C1 segment of cervical spinal cord (tissue), 14 donors: Measurements from ENCODE around the gene USP49.
"Not testable (repeated sequence)": the region's sequence is repeated elsewhere in the genome, so short reads cannot be mapped to it uniquely, and the experiment has no call there.

Experiments used
- DNase-seq, 14 donors: peaks; one replicate each; lab custom pipeline; 2025; lab: John Stamatoyannopoulos, UW

Gene USP49

DNA sequence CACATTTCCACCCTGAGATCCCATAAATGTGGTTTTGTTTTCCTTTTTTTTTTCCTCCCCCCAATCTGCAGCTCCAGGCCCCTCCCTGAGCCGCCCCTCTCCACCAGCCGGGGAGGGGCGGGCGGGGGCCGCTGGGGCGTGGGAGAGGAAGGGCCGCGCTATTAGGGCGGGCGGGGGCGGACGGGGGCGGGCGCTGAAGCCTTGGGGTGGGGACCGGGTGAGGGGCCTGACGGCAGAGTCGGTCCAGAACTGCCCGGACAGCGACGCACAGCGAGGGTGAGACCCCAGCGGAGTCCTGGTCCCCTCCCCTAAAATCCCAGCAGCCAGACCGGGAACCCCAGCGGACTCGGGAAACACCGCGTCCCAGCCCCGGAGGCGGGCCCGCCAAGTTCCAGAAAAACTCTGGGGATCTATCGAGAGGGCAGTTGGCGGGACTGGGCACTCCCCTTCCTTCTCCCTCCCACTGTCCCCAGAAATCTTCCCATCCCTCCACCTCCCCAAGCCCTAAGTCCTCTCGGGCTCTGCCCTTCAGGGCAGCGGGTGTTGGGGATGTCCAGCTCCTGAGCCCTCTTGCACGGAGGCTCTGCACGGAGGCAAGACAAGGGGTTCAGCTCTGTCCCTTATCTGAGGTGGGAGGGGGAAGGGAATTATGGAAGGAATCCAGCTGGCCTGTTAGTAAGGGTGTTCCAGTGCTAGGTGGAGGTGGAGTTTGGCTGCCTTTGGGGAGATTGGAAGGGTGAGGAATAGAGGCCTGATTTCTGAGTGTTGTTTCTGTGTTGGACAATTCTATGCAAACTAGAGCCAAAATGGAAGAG, 114.4 kb downstream of the USP49 start, which contains the start of gene PRICKLE4:
PRICKLE4 (plus strand) TSS at position 232 of the 815 bp plus-strand sequence. CDS start 2,692 bp downstream, outside the sequence.
- peak in 5 of 14 donors; percentile 15 to 40 (median 33) for DNase-seq

DNA sequence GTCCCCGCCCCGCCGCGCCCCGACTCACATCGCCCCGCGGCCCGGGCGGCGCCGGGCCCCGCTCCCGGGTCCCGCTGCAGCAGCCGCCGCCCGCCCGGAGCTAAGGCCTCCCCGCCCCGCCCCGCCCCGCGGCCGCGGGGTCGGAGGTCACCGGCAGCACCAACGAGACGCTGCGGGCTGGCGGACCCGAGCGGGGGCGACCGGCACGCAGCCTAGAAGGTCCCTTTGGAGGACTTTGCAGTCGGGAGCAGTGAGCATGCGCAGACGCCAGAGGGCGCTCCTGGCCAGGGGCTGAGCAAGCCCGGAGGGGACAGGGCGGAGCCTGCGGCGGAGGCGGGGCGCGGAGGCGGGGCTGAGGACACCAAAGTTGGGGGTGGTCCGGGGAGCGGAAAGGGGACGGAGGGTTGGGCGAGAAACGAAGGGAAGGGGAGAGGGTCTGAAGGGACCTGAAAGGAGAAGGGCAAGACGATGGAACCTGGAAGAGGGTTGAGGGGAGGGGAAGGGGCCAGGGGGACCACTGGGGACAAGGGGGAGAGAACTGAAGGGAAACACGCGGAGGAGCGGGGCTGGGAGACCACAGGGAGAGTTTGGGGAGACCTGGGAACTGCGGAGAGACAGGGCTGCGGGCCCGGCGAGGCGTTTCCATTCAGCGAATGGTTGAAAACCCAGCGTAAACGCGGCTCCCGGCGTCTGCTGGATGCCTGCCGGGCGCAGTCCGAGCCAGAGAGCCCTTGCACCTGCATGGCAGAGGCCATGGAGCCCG, 115.2 kb downstream of the USP49 start, which contains the start of gene FRS3:
FRS3 (minus strand) TSS at position 113 of the 763 bp plus-strand sequence. CDS start 2,913 bp downstream, outside the sequence.
- peak; percentile 59 to 98 (median 96) for DNase-seq

DNA sequence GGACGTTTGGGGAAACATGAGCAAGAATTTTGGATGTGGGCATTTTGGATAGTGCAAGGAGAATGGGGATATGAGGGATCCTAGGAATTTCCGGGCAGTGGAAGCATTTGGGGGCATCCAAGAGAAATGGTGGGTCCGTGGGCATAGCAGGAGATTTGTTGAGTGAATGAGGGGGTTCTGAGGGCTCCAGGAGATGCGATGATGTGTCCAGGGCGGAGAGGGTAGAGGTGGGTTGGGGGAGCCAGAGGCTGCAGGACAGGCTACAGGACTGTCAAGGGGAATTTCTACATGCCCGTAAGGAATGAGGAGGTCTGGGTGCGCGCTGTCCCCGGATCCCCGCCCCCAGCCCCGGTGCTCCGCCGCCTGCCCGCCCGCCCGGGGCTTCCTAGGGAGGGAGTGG, 115.8 kb downstream of the USP49 start:
- no peak for DNase-seq

DNA sequence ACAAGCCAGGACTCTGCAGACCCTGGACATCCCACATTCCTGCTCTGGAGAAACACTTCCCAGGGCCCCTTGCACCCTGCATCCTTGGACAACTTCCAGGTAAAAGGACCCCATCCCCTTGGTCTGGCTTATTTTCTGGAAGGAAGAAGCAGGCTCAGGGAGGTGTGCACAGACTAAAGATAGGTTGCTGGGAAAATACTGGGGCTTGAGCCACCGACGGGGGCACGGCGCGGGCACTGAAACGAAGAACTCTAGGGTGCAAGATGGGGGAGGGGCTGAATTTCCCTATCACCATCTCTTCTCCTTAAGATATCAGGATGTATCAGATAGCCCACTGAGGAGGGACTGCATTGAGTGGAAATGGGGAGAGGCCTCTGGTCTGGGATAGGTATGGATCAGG, 116.3 kb downstream of the USP49 start:
- DNase-seq: no peak

DNA sequence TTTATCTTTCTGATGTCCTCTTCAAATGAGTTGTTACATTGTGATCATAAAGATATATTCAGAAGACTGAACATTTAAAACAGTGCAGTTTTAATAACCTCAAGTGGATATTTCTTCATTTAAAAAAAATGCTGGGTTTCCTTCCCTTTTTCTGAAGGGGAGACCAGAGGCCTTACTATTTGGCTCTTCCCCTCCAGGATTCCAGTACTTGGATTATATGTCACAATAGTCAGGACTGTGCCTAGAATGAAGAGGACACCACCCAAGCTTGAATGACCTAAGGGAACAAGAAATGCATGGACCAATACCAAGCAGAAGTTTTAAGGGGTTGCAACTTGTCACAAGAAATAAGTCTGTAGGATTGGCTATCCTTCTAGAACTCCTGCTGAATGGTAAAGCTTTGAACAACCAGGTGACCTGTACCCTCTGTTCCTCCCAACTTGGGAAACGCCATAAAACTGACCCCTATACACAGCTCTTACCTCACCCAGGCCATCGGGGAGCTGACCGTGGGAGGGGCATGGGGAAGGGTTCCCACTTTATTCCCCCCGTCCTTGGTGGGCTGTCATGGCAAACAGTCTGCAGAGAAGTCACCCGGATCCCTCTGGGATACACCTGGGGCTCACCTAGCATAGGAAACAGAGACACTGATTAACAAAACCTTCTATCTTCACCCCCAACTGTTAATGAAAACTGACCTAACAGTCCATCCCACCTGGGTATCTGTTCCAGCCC, 117.5 kb downstream of the USP49 start:
- DNase-seq: no peak

DNA sequence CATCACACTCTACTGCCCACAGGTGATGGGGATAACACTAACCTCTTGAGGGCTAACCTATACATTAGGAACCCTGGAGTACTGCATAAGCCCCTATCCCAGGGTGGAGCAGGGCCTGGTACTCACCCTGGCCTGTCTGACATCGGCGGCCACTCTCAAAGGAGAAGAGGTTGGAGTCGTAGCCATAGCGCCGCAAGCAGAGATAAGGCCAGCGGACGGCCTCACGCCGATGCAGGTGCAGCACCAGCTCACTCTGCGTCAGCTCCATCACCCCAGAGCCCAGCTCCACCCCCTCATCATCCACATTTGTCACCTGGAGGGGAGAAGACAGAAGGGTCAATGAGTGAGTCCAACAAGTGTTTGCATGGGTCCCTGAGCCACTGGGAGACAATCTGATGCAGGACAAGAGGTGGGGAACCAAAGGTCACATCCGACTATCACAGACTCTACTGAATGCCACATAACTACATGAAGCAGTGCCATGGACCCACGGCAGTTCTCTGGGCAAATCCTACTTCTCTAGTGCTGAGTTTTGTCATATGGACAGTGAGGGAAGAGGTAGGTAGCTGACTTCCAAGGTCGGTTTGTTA, 119.8 kb downstream of the USP49 start:
- DNase-seq: no peak

DNA sequence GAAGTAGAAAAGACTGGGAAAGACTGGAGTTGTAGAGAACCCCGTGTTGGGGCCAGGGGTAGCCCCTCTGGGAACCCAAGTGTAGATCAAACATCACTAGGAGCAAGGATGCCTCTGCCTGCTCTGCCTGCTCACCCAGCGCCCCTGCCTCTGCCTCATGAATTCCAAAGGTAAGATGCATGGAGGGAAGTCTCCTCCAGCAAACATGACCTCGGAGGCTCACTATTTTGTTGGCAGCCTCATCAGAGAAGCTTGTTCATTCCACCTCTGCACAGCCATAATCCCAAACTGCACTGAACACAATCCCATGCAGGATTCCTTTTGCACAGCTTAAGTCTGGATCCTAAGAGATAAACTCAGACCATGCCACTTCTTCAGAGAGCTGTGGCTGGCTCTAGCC, 120.3 kb downstream of the USP49 start:
- DNase-seq: no peak

DNA sequence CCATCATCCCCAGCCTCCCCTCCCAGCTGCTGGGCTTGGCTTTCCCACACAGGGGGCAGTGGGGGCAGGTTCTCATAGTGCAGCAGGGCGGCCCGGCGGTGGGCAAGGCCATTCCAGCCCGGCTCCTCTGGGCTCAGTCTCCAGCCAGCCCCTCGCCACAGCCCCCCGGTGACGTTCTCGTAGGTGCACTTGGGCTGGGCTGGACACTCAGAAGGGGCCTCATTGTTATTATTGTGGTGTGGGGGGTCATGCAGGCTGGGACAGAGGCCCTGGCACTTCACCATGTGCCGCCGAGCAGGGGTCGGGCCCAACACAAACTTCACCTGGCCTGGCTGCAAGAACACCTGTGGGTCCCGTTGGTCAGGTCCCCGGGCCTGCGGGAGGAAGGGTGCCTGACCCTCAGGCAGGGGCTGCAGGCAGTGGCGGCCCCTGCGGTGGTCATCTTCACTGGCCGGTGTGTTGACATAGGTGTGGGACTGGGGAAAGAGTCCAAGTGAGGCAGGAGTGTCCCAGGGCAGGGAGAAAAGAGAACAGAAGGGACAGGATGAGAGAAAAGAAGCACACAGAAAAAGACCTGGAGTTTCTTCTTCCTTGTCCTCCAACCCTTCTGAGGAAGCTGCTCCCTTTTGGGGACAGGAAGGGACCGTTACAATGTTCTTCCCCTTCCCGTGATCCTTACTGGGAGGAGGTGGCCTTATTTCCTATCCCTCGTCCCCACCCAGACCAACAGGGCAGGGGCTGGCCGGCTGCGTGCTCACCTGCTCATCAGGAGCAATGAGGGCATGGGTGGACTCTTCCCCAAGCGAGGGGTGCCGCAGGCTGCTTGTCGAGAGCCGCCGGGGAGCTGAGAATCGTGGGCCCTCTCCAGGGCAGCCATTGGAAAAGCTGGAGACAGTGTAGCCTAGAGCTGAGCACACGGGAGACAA, 123.9 kb downstream of the USP49 start:
- no peak for DNase-seq

DNA sequence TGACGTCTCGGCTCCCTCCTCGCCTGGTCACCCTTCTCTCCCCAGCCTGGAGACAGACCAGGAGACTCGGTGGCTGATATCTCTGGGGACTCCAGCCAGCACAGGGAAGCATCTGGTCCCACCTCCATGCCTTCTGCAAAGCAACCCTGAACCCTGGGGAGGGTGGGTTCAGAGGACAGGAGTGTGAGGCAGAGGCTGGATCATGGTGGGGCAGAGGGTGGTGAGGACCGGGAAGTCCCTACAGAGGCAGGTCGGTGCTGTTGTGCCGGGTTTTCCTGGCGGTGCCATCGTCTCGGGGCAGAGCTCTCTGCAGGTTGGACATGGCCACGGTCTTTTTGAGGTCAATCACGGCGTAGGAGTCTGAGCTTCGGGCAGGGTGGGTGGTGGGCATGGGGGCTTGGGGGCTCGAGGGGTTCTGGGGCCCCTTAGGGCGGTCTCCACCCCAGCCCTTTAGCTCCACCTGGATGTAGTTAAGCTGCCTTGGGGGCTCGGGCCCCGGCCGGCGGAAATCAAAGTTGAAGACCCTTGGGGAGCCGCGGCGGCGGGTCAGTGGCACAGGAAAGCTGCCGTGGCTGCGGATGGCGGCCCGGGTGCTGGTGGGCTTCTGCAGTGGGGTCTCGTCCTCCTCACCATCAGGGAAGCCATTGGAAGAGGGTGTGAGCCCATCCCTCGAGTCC, 124.7 kb downstream of the USP49 start:
- no peak for DNase-seq

DNA sequence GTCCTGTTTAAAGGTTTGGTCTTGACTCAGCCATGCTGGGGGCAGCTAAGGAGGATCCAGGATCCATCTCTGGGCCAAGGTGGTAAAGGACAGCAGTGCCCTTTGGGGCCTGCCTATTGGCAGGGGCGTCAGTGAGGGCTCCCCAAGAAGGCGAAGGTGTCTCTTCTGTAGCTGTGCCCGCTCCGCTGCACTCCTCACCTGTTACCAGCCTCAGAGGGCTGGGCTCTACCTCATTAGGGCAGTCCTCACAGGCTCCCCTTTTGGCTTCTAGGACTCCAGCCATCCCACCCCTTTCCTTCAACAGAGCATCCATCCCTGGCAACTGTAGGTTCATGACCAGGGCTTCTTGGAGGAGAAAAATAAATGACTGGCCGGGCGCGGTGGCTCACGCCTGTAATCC, 125.8 kb downstream of the USP49 start:
- DNase-seq: no peak

DNA sequence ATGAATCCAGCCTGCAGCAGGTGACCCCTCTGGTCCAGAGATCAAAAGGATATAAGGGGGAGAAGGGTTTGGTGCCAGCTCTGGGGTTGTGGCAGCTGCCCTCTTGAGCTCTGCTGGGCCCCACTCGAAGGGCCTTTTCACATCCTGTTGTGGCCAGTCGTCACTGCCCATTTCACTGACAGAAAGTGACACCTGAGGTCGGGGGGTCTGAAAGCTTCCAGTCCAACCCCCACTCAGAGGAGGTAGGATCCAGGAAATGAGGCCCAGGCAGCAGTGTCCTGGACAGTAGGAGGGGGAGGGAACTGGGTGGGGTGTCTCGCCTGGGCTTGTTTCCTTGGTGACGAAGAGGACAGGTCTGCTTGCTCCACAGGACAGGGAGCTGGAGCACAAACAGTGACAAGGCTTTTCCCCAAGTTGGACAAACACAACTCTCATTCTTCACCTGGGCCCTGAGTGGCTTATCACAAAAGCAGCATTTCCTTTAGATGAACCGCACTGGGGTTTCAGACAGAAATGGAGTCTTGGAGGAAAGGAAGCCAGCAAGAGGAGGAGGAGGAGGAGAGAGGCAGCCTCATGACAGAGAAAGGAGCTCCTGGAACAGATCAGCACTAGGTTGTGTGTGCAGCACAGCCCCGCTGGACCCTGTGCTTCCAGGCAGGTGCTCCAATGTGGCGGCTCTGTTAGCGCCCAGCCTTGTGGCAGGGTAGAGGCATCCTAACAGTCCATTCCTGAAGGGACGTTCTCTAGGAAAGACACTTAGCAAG, 126.4 kb downstream of the USP49 start:
- no peak for DNase-seq

DNA sequence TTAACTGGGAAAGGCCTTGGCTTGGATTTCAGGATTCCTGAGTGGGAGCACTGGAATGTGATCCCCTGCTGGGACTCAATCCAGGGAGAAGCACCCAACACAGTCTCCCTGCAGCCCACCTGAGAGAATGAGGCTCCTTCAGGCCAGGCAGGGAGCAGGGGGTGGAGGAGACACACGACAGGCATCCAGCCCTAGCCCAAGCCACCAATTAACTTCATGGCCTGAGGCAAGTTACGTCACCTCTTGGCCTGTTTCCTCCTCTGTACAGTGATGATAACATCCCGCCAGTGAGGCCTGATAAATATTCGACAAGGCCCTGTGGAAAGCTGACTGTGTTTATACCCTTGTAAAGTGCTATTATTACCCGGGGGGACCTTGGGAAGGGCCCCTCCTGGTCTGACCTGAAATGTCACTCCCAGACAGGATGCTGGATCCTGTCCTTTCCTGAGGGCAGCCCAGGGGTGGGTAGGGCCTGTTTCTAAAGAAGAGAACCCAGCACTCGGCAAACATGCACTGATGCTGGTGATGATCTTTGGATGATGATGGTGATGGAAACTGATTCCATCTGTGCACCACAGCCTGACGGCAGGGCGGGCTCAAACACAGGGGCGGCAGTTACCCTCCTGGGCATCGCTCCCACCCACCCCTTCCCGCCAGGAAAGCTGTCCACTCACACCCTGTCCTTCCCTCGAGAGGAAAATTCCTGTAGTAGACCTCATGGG, 127.9 kb downstream of the USP49 start:
- DNase-seq: no peak

DNA sequence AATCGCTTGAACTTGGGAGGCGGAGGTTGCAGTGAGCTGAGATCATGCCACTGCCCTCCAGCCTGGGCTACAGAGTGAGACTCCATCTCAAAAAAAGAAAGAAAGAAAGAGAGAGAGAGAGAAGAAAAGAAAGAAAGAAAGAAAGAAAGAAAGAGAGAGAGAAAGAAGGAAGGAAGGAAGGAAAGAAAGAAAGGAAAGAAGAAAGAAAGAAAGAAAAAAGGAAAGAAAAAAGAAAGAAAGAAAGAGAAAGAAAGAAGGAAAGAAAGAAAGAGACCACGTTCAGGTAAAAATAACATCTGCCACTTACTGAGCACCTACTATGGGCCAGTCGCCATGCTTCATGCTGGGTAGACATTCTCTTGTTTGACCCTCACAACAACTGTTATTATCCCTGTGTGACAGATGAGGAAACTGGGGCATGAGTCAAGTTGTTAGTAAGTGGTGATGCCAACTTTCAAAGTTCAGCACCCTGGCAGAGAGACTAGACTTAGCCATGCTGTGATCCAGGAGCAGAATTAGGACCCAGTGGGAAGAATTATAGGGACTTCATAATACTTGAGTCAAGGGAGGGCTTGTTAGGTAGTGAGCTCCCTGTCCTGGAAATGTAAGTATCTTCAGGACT, 129.0 kb downstream of the USP49 start:
- DNase-seq: not testable (repeated sequence)

DNA sequence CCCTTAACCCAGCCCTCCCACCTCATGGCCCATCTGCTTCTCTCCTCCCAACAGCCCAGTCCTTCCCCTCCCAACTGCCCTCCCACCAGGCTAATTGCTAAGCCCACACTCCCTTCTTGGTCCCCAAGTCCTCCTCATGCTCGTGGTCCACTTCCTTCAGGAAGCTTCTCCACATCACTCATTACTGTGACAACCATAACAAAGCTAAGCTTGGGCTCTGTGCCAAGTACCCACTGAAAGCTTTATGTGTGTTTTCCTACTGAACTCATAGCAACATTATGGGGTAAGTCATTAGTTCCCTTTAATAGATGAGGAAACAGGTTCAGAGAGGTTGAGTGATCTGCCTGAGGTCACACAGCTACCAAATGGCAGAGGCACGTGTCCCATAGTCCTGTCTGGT, 131.7 kb downstream of the USP49 start:
- DNase-seq: no peak

DNA sequence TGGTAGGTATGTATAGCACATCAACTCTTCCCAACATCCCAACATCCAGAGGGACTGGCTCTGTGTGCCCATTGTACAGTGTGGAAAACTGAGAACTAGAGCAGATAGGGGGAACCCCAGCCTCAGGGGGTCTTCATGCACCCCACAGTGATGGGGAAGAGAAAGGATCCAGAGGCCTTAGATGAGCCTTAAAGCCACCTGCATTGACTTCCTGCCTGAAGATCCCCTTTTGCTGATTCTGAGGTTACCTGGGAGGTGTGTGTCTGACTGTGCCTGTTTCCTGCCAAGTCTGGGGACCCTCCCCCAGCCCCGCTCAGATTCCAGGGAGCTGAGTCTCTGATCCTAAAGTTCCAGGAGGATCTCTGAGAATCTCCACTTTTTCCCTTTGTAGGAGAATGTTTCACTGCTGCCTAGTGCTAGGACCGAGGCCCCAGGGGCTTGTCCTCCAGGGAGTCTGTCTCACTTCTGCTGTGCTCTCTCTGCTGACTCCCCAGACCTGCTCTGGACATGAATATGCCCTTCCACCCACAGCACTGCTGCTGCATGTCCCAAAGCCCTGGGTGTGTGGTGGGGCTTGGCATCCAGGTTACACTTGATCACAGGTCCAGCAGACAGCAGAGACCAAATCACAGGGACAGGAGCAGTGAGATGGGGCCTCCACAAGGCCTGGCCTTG, 135.1 kb downstream of the USP49 start:
- no peak for DNase-seq

DNA sequence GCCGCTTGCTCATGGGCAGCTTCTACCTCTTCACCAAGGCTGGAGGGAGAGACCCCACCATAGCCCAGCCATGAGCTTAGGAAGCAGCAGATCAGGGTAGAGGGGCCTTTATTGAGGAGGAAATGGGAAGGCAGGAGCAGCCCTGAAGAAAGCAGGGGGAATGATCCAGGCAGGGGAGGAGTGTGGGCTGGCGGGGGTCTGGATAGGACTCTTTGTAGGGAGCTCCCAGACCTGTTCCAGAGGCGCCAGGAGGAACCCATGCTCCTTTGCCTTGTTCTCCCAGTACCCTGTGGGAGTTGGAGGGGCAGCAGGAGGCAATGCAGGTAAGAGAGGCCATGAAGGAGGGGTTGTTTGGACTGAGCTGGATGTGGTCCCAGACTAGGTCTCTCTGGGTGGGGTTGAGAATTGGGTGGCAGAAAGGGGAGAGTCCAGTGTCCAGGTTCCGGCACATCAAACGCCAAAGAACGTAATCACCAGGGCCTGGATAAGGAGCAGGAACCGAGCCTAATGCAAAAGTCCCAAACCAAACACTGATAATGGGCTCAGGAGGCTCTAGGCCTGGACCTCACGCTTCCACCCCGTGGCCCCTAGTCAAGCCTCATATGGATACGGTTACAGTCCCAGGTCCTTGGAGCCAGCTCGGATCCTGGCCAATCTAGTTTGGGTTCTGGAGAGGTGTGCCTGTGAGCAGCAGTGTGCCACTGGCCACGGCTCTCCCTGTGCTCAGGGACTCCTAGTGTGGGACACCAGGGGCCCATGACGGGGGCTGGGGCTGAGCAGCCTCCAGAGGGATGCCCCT, 135.9 kb downstream of the USP49 start:
- no peak for DNase-seq

DNA sequence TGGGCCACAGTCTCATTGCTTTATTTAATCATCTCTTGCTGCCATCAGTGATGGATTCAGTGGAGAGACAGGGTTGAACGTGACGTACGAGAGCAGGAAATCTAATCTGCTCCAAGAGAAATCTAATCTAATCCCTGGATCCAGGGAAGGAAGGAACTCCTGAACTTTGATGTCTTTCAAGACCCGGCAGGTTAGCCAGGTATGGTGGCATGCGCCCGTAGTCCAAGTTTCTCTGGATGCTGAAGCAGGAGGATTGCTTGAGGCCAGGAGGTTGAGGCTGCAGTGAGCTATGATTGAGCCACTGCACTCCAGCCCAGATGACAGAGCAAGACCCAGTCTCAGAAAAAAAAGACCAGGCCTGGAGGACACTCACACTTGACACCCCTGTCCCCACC, 136.5 kb downstream of the USP49 start:
- DNase-seq: no peak
